Right atrium auricular region (tissue), 2 donors: ENCODE measurements around the gene EFS. TPM values are rescaled to one million over a fixed set of nuclear protein-coding genes. Genes with fewer than 3 reads are reported as not detected.

Experiments used
- DNase-seq: peaks from one replicate; pipeline ENCODE4 v3.0.0-alpha.2; 2019; ENCODE audit warnings: low spot score
- H3K27ac ChIP-seq, 2 donors: fragments of 200-600 bp; sonication (generic); 1 replicate in 1 of 2; 2 replicates in 1 of 2; pipeline ENCODE4 v1.5.1; 2016 to 2019
- H3K27me3 ChIP-seq, 2 donors: fragments of 200-600 bp; sonication (generic); one replicate each; pipeline versions ENCODE4 v1.5.1 to v1.6.0; 2017 to 2019
- H3K36me3 ChIP-seq: fragments of 200-600 bp; sonication (generic); one replicate; pipeline ENCODE4 v1.5.1; 2016
- H3K4me1 ChIP-seq, 2 donors: fragments of 200-600 bp; sonication (generic); one replicate each; pipeline versions ENCODE4 v1.5.1 to v1.6.0; 2017 to 2019
- H3K4me3 ChIP-seq, 2 donors: fragments of 200-600 bp; sonication (generic); 1 replicate in 1 of 2; 2 replicates in 1 of 2; pipeline ENCODE4 v1.5.1; 2017 to 2019; ENCODE audit warnings: mild to moderate bottlenecking in 1 of 2, moderate library complexity in 1 of 2
- H3K9me3 ChIP-seq, 2 donors: fragments of 200-600 bp; sonication (generic); one replicate each; pipeline ENCODE4 v1.5.1; 2019
- CTCF ChIP-seq, 2 donors: fragments of 200-600 bp; sonication (generic); IDR thresholded peaks; one replicate each; pipeline ENCODE4 v1.5.1; 2019; ENCODE audit warnings: antibody characterized with exemption in 2 of 2
- total RNA-seq, 2 donors: library from RNA; depleted of rRNA; stranded (reverse); fragments of >200 nt; gene quantifications; one replicate each; pipeline ENCODE4 v1.1.0, GENCODE V29; 2016

The EFS gene
- total RNA-seq, 2 donors from 2014 or later, result 4.1 to 6.3 TPM

- no peak for TF ChIP-seq CTCF (IDR thresholded peaks at IDR 0.05)
- no peak for DNase-seq
Observed at GRCh38 chr14:23316300-23316699, 48.7 kb downstream of the EFS start.

GRCh38 chr14:23310546-23310945 lies 54.4 kb downstream of the EFS start:
- H3K27me3 ChIP-seq, result no peaks in the 10 kb centered on the region
- H3K4me3 ChIP-seq, result no peak overlapping the region
- peaks cover 29% of the 10 kb centered on the region for H3K36me3 ChIP-seq
- peaks cover 0 to 30% of the 10 kb centered on the region in 2 donors for H3K4me1 ChIP-seq
- peak; percentile 32 for DNase-seq
- no peak overlapping the region for H3K27ac ChIP-seq
- no peaks in the 10 kb centered on the region for H3K9me3 ChIP-seq
- no peak for TF ChIP-seq CTCF (IDR thresholded peaks at IDR 0.05)

More at GRCh38 chr14:23316300-23316699, 48.7 kb downstream of the EFS start:
- Histone ChIP-seq H3K27me3 (no peaks in the 10 kb centered on the region), H3K9me3 (no peaks in the 10 kb centered on the region), H3K4me3 (no peak overlapping the region), H3K27ac (no peak overlapping the region), H3K36me3 (peaks cover 1% of the 10 kb centered on the region), H3K4me1 (peaks cover 0 to 5% of the 10 kb centered on the region in 2 donors)

GRCh38 chr14:23308721-23309445 lies 56.1 kb downstream of the EFS start:
- Histone ChIP-seq H3K9me3 (no peaks in the 10 kb centered on the region), H3K4me1 (peaks cover 0 to 31% of the 10 kb centered on the region in 2 donors), H3K27ac (no peak overlapping the region), H3K36me3 (peaks cover 29% of the 10 kb centered on the region), H3K27me3 (no peaks in the 10 kb centered on the region), H3K4me3 (no peak overlapping the region)
- DNase-seq, result peak; percentile 42
- no peak for TF ChIP-seq CTCF (IDR thresholded peaks at IDR 0.05)

GRCh38 chr14:23307687-23308644 lies 57.0 kb downstream of the EFS start:
- peak; percentile 54 for DNase-seq
- H3K4me1 ChIP-seq, result peaks cover 0 to 34% of the 10 kb centered on the region in 2 donors
- H3K27me3 ChIP-seq, result no peaks in the 10 kb centered on the region
- H3K27ac ChIP-seq, result peak overlapping the region in 1 of 2 donors; percentile 86
- H3K9me3 ChIP-seq, result no peaks in the 10 kb centered on the region
- no peak for TF ChIP-seq CTCF (IDR thresholded peaks at IDR 0.05)
- peaks cover 29% of the 10 kb centered on the region for H3K36me3 ChIP-seq
- H3K4me3 ChIP-seq, result peak overlapping the region; percentile 55 to 74

- H3K36me3 ChIP-seq, result peaks cover 29% of the 10 kb centered on the region
- no peaks in the 10 kb centered on the region for H3K27me3 ChIP-seq
- peaks cover 0 to 39% of the 10 kb centered on the region in 2 donors for H3K4me1 ChIP-seq
- H3K27ac ChIP-seq, result peak overlapping the region; percentile 86 to 89
- no peaks in the 10 kb centered on the region for H3K9me3 ChIP-seq
- DNase-seq, result no peak
- peak overlapping the region; percentile 55 to 74 for H3K4me3 ChIP-seq
- TF ChIP-seq CTCF (IDR thresholded peaks at IDR 0.05), result no peak
Observed at GRCh38 chr14:23307146-23307530, 57.8 kb downstream of the EFS start.
